NOMO-1 treated with DMSO at 0.1 percent for 48 hours (cell line): ENCODE results near the gene PRRT3.
"Not testable (repeated sequence)": the region's sequence is repeated elsewhere in the genome, so short reads cannot be mapped to it uniquely, and the experiment has no call there.

Experiments
- DNase-seq: peaks from one replicate; lab custom pipeline; 2025; ENCODE audit not compliant: unreplicated experiment; lab: John Stamatoyannopoulos, UW

The PRRT3 gene

GRCh38 chr3:9918261-9919038, 33.8 kb downstream of the PRRT3 start:
- no peak for DNase-seq

- no peak for DNase-seq
These were observed 34.4 kb downstream of the PRRT3 start for GRCh38 chr3:9917820-9918219.

DNA sequence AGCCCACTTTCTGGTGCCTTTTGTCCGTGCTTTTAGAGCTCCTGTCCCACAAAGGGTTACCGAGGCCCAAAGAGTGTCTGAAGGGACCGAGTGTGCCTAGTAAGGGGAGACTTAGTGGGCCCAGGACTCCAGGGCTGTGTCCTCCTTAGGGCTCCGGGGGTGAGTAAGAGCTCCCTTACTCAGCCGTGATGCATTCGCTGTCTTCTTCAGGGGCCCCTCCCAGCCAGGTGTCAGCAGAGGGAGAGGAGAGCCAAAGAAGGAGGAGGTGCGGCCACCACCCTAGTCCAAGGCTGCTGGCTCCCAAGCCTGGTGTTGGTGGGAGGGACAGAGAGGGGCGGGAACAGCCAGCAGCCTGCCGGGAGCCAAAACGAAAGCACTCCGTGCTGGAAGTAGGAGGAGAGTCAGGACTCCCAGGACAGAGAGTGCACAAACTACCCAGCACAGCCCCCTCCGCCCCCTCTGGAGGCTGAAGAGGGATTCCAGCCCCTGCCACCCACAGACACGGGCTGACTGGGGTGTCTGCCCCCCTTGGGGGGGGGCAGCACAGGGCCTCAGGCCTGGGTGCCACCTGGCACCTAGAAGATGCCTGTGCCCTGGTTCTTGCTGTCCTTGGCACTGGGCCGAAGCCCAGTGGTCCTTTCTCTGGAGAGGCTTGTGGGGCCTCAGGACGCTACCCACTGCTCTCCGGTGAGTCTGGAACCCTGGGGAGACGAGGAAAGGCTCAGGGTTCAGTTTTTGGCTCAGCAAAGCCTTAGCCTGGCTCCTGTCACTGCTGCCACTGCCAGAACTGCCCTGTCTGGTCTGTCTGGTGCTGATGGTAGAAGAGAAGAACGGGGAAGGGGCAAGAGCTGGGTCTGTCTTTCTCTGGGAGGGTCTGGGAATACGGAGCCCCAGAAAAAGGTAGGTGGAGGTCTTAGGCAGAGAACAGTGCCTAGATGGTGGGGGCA, 35.2 kb downstream of the PRRT3 start, which contains the start of gene IL17RC:
Gene IL17RC, plus strand, starts transcription at position 365 of the 947 bp plus-strand sequence. Its CDS starts 218 bp downstream, at position 583.
- no peak for DNase-seq

DNA sequence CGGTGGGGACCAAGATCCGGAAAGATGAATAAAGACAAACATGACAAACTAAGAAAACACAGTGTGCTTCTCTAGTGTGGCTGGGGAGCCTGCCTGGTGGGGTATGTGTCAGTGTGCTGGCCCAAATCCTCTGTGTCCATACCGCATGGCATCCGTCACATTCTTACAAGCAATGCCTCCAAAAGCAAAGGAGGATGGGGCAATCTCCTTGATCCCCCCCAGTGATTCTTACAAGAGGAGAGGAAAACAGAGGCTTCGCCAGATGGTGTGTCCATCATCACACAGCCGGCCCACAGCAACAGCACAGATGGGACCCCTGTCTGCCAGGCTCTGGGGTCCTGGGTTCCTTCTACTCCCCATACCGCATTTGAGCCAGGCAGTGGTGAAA, 35.9 kb downstream of the PRRT3 start:
- no peak for DNase-seq

GRCh38 chr3:9915254-9916141, 36.7 kb downstream of the PRRT3 start:
- peak; percentile 39 for DNase-seq

GRCh38 chr3:9914559-9915253, 37.5 kb downstream of the PRRT3 start:
- DNase-seq = no peak

DNA sequence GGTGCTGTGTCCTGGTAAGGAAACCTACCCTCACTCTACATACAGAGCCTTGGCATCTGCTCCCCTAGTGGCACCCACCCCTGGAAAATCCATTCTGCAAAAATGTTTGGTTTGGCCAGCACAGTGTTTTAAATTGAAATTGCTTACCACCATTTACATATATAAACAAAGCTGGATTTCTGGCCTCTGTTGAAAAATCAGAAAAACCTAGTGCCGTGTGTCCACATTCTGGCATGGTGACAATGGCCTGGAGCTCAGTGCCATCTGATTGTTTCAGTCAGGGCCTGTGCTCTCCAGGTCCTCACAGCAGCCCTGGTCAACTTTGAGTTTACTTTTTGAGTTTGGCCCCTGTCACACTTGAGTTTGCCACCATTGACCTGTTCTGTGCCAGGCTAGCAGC, 38.2 kb downstream of the PRRT3 start:
- no peak for DNase-seq

DNA sequence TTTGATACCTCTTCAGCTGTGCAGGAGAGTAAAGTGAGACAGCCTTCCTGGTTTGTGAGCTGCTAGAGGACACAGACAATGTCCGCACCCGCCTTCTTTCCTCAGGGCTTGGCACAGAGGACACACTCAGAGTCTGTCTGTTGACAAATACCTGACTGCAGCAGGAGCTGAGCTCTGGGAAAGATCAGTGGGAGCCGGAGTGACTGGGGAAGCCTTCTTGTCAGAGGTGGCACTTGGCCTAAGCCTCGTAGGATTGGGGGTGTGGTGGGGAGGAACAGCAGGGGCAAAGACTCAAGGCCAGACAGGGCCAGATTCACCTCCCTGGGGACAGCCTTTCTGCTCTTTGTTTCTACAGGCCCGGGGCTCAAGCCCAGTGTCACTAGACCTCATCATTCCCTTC, 38.6 kb downstream of the PRRT3 start:
- DNase-seq = no peak

- peak; percentile 27 for DNase-seq
These were observed 39.8 kb downstream of the PRRT3 start for GRCh38 chr3:9912294-9912935.

DNA sequence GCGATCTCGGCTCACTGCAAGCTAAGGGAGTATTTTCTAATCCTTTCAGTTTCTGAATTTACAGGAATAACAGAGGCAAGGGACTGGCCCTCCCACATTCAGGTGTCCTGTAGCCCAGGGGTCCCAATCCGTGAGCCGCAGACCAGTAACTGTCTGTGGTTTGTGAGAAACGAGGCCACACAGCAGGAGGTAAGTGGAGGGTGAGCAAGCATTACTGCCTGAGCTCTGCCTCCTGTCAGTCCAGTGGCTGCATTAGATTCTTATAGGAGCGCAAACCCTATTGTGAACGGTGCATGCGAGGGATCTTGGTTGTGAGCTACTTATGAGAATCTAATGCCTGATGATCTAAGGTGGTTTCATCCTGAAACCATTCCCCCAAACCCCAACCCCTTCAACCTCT, 40.3 kb downstream of the PRRT3 start:
- DNase-seq = no peak

- DNase-seq = no peak
These were observed 42.8 kb downstream of the PRRT3 start for GRCh38 chr3:9909221-9910013.

DNA sequence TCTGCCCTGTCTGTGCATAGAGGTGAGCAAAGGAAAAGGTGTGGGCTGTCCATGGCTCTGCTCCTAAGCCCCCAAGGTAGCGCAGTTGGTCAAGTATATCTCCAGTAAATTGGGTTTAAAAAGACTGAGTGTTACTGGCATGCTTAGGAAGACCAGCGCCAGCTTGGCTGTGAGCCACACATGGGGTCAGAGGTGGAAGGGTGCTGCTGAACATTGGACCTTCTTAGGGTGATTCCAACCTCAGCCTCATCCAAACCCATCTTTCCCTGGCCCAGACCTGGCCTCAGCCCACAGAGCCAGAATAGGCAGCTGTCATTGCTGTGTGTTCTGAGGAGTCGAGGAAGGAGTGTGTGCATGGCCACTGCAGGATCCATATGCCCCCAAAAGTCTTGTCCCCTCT, 43.9 kb downstream of the PRRT3 start:
- DNase-seq = no peak

DNA sequence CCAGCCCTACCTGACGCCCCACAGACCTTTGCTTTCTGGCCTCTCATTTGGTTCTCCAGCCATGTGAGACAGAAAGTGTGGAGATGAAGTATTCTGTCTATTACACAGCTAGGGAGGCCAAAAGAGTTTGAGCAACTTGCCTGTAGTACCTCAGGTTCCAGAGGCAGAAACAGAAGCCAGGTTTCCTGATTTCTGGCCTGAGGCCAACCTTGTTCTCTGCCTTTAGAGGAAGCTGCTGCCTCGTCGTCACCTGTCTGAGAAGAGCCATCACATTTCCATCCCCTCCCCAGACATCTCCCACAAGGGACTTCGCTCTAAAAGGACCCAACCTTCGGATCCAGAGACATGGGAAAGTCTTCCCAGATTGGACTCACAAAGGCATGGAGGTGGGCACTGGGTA, 45.7 kb downstream of the PRRT3 start:
- DNase-seq = no peak

DNA sequence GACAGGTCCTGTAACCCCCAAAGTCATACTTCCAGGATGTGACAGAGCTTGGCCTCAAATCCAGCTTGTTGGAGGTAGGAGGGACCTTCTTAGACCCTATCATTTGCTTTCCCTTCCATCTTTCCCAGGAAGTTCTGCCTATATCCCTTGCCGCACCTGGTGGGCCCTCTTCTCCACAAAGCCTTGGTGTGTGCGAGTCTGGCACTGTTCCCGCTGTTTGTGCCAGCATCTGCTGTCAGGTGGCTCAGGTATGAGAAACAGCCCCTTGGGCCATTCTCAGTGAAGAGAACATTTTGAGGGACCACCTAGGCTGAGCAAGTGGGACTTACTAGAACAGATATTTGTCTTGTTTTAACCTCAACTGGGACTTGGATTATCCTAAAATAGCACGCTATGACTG, 48.3 kb downstream of the PRRT3 start:
- DNase-seq = no peak

DNA sequence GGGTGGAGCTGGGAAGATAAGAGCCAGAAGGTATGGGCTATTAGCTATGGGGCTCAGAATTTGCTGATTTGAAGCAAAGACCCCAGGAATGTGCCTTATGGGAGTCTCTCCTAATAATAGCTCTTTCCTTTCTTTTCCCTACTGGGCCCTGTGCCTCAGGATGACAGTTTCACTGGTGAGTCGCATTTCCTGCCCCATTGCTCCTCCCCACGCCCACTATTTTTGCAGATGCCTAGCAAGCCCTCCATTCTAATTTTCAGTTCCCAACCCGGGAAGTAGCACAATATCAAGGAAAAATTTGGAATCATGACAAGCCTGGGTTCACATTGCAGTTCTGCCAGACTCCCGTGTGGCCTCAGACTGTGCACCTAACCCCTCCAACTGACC, 49.0 kb downstream of the PRRT3 start:
- no peak for DNase-seq

- DNase-seq = no peak
These were observed 49.6 kb downstream of the PRRT3 start, which contains the start of gene IL17RE for GRCh38 chr3:9902372-9903237. Gene IL17RE, plus strand, starts transcription at chr3:9902848. Its CDS starts 85 bp downstream, at chr3:9902933.

DNA sequence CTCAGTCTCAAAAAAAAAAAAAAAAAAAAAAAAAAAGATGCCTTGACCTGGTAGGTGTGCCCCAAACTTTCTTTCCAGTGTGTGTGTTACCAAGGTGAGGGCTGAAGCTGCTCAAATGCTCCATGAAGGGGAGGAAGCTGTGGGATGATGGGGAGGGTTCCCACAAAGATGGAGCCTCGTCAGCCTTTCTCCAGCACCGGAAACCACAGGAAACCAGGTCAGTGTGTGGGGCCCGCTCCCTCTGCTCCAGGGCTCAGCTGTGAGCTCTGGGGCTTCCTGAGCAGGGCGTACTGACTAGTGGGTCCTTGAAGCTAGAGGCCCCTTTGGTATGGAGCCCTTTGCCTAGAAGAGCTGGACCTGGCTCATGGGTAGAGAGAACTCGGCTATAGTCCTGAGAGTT, 50.2 kb downstream of the PRRT3 start:
- DNase-seq = no peak

- DNase-seq = not testable (repeated sequence)
These were observed 51.2 kb downstream of the PRRT3 start for GRCh38 chr3:9900965-9901415.
